Measurements from ENCODE around the gene ALDH1A1. TPM values are rescaled to one million over a fixed set of nuclear protein-coding genes. Genes with fewer than 3 reads are reported as not detected.

Gene ALDH1A1
- total and polyA plus RNA-seq, 11 donors: 2.2 to 37.5 (median 12.6) TPM

DNA sequence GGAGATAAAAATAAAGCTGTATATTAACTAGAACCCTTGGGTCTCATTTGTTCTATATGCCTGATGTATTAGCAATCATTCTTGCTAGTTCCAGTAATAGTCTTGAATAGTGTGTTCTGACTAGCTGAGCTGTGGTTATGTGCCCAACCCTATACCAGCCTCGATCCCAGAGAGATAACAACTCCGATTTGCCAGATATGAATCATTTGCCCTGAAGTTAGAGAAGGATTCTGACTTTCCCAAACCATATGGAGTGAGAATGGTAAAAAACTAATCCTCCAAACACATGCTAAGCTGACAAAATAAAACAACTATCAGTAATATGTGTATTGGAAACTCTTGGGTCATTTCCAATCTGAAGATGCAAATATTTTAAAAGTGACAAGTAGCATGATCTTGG is 64.8 kb downstream of the ALDH1A1 start:
- H3K4me3 ChIP-seq: no peak overlapping the region
- no peak for TF ChIP-seq POLR2A (IDR thresholded peaks at IDR 0.05)
- TF ChIP-seq, protein P1, sequence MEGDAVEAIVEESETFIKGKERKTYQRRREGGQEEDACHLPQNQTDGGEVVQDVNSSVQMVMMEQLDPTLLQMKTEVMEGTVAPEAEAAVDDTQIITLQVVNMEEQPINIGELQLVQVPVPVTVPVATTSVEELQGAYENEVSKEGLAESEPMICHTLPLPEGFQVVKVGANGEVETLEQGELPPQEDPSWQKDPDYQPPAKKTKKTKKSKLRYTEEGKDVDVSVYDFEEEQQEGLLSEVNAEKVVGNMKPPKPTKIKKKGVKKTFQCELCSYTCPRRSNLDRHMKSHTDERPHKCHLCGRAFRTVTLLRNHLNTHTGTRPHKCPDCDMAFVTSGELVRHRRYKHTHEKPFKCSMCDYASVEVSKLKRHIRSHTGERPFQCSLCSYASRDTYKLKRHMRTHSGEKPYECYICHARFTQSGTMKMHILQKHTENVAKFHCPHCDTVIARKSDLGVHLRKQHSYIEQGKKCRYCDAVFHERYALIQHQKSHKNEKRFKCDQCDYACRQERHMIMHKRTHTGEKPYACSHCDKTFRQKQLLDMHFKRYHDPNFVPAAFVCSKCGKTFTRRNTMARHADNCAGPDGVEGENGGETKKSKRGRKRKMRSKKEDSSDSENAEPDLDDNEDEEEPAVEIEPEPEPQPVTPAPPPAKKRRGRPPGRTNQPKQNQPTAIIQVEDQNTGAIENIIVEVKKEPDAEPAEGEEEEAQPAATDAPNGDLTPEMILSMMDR (IDR thresholded peaks at IDR 0.05): no peak
- peaks cover 0 to 3% (median 0%) of the 10 kb centered on the region in 9 donors for H3K36me3 ChIP-seq
- intact Hi-C loops (cut with DNase I): no loop called here
- no peaks in the 10 kb centered on the region for H3K9me3 ChIP-seq
- ATAC-seq: no peak
- no peak overlapping the region for H3K27ac ChIP-seq
- peaks cover 0 to 2% (median 0%) of the 10 kb centered on the region in 12 donors for H3K4me1 ChIP-seq
- no peaks in the 10 kb centered on the region for H3K27me3 ChIP-seq
- WGBS, 4 donors: 82 to 86% (median 86%) methylated on average over 2 of the region's 2 CpGs
- no peak for DNase-seq

GRCh38 chr9:72886386-72886785 is 66.5 kb downstream of the ALDH1A1 start:
- TF ChIP-seq POLR2A (IDR thresholded peaks at IDR 0.05): no peak
- TF ChIP-seq, protein P1 (IDR thresholded peaks at IDR 0.05): no peak
- DNase-seq: no peak
- H3K4me1 ChIP-seq: peaks cover 0 to 15% (median 0%) of the 10 kb centered on the region in 12 donors
- intact Hi-C loops (cut with DNase I): no loop called here
- WGBS, 4 donors: 92 to 100% (median 95%) methylated on average over 1 of the region's 1 CpG
- H3K27ac ChIP-seq: no peak overlapping the region
- ATAC-seq: no peak
- H3K9me3 ChIP-seq: no peaks in the 10 kb centered on the region
- H3K36me3 ChIP-seq: peaks cover 0 to 3% (median 0%) of the 10 kb centered on the region in 9 donors
- no peak overlapping the region for H3K4me3 ChIP-seq
- H3K27me3 ChIP-seq: no peaks in the 10 kb centered on the region

DNA sequence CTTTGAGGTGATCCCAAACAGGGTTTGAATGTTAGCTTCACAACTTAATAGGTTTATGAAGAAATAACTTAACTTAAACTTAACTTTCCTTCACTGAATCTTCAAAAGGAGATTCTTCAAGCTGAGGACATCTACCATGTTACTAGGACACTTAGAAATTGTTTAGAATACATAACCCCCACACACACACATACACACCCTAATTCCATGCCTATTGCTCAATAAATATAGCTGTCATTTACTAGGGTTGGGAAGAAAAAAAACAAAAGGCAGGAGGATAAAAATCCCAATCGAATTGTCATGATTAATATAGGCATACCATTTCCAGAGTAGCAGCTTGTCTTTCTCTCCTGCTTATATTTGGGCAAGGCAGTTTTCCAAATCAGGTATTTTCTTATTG is 68.3 kb downstream of the ALDH1A1 start:
- H3K9me3 ChIP-seq: no peaks in the 10 kb centered on the region
- ATAC-seq: no peak
- TF ChIP-seq, protein P1 (IDR thresholded peaks at IDR 0.05): no peak
- TF ChIP-seq POLR2A (IDR thresholded peaks at IDR 0.05): no peak
- intact Hi-C loops (cut with DNase I): no loop called here
- 63 to 78% (median 65%) methylated on average over 1 of the region's 1 CpG for WGBS, 4 donors
- peaks cover 0 to 3% (median 0%) of the 10 kb centered on the region in 9 donors for H3K36me3 ChIP-seq
- H3K4me1 ChIP-seq: peaks cover 0 to 16% (median 0%) of the 10 kb centered on the region in 12 donors
- H3K4me3 ChIP-seq: no peak overlapping the region
- DNase-seq: no peak
- no peak overlapping the region for H3K27ac ChIP-seq
- H3K27me3 ChIP-seq: no peaks in the 10 kb centered on the region

- no peak for TF ChIP-seq POLR2A (IDR thresholded peaks at IDR 0.05)
- TF ChIP-seq, protein P1 (IDR thresholded peaks at IDR 0.05): no peak
- DNase-seq (no peak), ATAC-seq (no peak)
- Histone ChIP-seq H3K27ac (no peak overlapping the region), H3K36me3 (no peaks in the 10 kb centered on the region), H3K27me3 (no peaks in the 10 kb centered on the region), H3K9me3 (peaks cover 0 to 2% (median 0%) of the 10 kb centered on the region in 12 donors), H3K4me1 (peaks cover 0 to 16% (median 0%) of the 10 kb centered on the region in 12 donors), H3K4me3 (no peak overlapping the region)
- intact Hi-C loops (cut with DNase I): no loop called here
- WGBS, 4 donors: 78 to 92% (median 89%) methylated on average over 3 of the region's 3 CpGs
Observed at GRCh38 chr9:72883875-72884274, 69.0 kb downstream of the ALDH1A1 start.
